NAMALWA (cell line): ENCODE results near the gene NFX1.

Experiments used
- DNase-seq: peaks from one replicate; pipeline ENCODE4 v3.0.0-alpha.2; 2015; ENCODE audit warnings: low spot score

The NFX1 gene

DNA sequence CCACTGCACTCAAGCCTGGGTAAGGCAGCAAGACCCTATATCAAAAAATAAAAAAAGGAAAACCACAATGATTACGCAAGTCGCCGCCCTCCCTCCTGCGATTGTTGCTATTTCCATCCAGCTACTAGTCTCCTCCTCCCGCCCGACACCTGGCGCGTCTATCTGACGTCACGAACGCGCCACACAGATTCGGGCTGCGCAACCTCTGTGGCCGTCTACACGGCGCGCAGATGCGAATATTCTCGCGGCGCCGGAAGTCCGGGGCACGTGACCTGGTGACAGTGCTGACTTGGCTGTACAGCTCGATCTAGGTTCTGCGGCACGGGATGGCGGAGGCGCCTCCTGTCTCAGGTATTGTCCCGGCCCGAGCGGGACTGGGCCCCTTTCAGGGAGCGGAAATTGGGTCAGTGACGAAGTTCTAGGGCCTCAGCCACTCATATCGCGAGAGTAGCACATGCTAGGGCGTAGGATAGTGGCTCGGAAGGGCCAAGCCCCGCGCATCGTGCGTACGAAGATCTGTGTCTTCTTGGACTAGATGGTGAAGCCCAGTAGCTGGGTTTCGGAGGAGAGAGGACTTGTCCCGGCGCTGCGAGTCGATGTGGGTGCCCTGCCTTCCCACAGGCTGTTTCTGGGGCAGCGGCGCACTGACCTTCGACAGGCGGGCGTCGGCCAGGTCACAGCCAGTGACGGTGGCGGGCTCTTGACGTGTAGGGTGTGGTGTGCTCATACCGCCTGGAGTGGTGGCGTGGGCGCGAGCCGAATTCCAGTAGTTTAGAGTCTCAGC lies at the start of gene NFX1:
NFX1 (plus strand) TSS at position 270 of the 784 bp plus-strand sequence; CDS start at position 327, 57 bp downstream.
- peak; percentile 99 for DNase-seq

GRCh38 chr9:33241298-33241697 lies 49.0 kb upstream of the NFX1 start:
- no peak for DNase-seq

DNA sequence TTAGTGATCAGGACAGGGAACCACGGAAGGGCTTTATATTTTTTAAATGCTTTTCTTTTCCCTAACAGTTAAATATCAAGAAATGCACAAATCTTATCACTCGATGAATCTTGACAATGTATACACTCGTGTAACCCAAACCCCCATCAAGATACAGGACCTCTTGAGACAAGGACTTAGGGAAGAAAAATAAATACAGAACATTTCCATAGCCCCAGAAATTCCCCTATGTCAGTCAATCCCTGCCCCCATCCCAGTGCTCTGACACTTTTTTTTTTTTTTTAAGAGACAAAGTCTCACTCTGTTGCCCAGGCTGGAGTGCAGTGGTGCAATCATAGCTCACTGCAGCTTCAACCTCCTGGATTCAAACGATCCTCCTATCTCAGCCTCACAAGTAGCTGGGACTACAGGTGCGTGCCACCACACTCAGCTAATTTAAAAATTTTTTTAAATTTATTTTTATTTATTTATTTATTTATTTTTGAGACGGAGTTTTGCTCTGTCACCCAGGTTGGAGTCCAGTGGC lies 47.6 kb upstream of the NFX1 start:
- DNase-seq = no peak

- DNase-seq = no peak
Observed at GRCh38 chr9:33244137-33244784, 46.1 kb upstream of the NFX1 start.

- no peak for DNase-seq
Observed at GRCh38 chr9:33245341-33245740, 45.0 kb upstream of the NFX1 start.

GRCh38 chr9:33246269-33246860 lies 44.0 kb upstream of the NFX1 start:
- no peak for DNase-seq

- peak; percentile 2 for DNase-seq
Observed at GRCh38 chr9:33248606-33249005, 41.7 kb upstream of the NFX1 start.

GRCh38 chr9:33249087-33249658 lies 41.1 kb upstream of the NFX1 start:
- DNase-seq = peak; percentile 54

- DNase-seq = peak; percentile 10
Observed at GRCh38 chr9:33249983-33250382, 40.3 kb upstream of the NFX1 start.

DNA sequence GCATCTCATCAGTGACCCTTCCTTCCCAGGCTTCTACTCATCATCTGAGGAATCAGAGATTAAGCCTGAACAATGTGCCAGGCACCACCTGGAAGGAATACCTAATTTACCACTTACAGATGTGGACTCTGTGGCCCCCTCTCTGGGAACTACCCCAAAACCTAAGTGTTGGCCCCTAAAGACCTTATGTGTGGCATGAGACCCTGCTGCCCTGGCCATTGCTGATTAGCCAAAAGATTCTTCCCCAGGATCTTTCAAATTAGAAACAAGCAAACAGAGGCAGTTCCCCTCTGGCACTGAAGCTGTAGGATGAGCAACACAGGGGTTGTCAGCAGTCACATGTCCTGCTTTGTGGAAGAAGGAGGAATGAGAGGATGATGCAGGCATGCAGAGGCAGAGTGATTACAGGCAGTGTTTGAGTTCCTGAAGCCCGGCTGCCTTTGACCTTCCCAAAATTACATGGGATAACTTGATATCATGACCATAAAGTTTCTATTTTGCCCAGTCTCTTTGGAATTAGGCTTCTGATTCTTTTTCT lies 39.8 kb upstream of the NFX1 start:
- peak; percentile 7 for DNase-seq

GRCh38 chr9:33254211-33254610 lies 36.1 kb upstream of the NFX1 start:
- peak; percentile 3 for DNase-seq

- DNase-seq = no peak
Observed at GRCh38 chr9:33255014-33255413, 35.3 kb upstream of the NFX1 start.

GRCh38 chr9:33255471-33255870 lies 34.8 kb upstream of the NFX1 start:
- DNase-seq = no peak

- DNase-seq = no peak
Observed at GRCh38 chr9:33256236-33256635, 34.1 kb upstream of the NFX1 start.

GRCh38 chr9:33257276-33257675 lies 33.0 kb upstream of the NFX1 start:
- no peak for DNase-seq

GRCh38 chr9:33260372-33260771 lies 29.9 kb upstream of the NFX1 start:
- DNase-seq = no peak

- peak; percentile 28 for DNase-seq
Observed at GRCh38 chr9:33263131-33264002, 26.9 kb upstream of the NFX1 start.

DNA sequence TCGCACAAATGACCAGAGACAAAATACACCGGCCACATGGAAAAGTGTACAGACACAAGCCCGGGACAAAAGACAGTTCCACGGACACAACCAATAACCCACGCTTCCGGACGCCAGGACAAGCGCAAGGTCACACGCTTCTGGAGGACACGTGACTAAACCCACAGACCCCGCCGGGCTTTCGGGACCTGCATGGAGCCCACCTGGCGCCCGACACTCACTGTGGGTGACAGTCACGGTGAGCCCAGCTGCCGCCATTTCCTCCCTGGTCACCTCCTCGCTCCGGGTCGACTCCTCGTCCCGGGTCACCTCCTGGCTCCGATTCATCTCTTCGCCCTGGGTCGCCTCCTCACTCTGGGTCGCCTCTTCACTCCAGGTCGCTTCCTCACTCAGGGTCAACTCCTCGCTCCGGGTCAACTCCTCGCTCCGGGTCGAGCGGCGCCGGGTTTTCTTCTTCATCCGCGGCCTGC lies 26.3 kb upstream of the NFX1 start:
- DNase-seq = peak; percentile 72

DNA sequence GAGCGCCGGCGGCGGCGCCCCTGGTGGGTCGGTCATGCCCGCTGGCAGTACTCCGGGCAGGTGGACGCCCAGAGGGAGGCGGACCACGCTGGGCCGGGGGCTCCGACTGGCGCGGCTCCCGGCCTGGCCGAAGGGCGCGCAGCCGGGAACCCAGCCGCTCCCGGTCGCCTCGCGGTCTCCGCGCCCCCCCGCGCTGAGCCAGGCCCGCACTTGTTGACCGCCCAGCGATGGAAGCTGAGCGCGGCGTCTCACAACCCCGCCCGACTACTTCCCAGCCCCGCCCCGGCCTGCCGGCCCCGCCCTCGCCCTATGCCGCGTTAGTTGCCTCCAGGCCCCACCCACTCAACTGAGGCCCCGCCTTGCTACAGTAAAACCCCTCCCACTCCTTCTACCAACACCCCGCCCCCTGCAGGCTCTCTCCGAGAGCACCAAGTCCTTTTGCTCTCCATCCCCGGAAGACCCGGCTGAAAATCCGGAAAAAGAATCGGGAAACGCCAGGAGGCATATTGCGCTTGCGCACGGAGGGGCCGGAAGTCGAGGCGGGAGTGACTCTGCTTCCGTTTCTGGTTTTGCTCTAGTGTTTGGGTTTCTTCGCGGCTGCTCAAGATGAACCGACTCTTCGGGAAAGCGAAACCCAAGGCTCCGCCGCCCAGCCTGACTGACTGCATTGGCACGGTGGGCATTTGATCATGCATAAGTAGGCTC lies 25.7 kb upstream of the NFX1 start, which contains the start of the genes BAG1 and CHMP5:
BAG1 (minus strand) TSS at position 236 of the 705 bp plus-strand sequence.
CHMP5 (plus strand) TSS at position 577 of the 705 bp plus-strand sequence; CDS start at position 607, 30 bp downstream.
- DNase-seq = peak; percentile 100

DNA sequence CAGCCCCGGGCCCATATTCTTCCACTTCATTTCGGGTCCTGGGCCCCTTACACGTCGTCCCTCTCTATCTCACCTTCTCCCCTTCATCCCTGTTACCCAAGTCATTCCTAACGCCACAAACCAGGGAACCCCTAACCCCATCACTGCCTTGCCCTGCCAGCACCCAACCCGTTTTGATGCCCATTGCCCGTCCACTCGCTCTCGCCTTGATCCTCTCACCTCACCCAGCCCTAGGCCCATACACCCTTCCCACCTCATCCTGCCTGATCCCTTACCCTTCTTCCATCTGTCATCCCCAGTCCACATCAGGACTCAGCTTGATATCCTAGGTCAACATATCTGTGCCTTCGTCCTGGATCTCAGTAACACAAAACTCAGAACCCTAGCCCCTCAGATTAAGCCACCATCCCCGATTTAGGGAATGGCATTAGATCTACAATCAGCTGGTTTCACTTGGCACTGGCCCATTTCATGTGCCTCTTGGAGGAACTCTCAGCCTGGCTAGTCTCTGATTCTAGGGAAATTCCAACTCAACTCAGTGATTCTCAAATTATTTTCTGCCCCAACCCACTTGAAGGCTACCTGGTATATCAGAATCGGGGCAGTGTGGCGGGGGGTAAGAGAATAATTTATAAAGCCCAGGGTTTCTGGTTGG lies 25.0 kb upstream of the NFX1 start:
- DNase-seq = no peak
